Activated CD4-positive, alpha-beta T cell treated with anti-CD3 and anti-CD28 coated beads for 48 hours (primary cell): ENCODE results near the gene FAHD1.
"Not testable (repeated sequence)": the region's sequence is repeated elsewhere in the genome, so short reads cannot be mapped to it uniquely, and the experiment has no call there.

Experiments used
- DNase-seq: peaks from one replicate; pipeline ENCODE4 v3.0.0-alpha.2; 2020

Gene FAHD1

DNA sequence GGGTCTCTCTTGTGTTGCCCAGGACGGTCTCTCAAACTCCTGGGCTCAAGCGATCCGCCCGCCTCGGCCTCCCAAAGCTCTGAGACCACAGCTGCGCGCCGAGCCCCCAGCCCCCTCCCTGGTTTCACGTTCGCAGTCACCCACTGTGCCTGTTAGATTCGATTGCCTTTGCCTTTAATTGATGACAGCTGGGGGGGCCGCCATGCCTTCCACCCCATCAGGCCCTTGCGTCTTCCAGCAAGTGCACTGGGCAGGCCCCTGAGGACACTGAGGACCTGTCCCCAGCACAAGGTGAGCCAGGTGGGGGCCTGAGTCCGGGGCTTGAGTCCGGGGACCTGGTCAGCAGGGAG, 36.8 kb upstream of the FAHD1 start:
- DNase-seq: no peak

DNA sequence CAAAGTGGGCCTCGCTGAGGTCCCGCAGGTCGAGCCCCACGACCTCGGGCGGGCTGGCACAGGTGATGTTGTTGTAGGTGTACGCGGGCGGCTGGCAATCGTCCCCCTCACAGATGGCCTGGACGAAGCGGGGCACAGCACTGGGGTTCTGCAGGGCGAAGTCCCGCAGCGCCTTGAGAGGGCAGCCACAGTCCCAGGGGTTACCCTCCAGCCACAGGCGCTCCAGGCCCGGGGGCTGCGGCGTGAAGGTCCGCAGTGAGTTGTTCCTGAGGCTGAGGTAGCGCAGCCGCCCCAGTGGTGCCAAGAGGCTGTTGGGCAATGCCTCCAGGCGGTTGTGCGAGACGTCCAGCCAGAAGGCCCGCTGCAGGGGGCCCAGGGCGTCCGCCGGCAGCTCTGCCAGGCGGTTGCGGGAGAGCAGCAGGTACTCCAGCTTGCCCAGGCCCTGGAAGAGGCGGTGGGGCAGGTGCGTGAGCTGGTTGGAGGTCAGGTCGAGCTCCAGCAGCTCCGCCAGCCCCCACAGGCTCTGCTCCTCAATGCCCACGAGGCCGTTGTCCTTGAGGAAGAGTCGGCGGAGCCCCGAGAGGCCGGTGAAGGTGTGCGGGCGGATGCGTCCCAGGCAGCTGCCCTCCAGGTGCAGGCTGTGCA, 36.3 kb upstream of the FAHD1 start:
- no peak for DNase-seq

- DNase-seq: no peak
Observed at GRCh38 chr16:1791256-1791942, 35.6 kb upstream of the FAHD1 start.

DNA sequence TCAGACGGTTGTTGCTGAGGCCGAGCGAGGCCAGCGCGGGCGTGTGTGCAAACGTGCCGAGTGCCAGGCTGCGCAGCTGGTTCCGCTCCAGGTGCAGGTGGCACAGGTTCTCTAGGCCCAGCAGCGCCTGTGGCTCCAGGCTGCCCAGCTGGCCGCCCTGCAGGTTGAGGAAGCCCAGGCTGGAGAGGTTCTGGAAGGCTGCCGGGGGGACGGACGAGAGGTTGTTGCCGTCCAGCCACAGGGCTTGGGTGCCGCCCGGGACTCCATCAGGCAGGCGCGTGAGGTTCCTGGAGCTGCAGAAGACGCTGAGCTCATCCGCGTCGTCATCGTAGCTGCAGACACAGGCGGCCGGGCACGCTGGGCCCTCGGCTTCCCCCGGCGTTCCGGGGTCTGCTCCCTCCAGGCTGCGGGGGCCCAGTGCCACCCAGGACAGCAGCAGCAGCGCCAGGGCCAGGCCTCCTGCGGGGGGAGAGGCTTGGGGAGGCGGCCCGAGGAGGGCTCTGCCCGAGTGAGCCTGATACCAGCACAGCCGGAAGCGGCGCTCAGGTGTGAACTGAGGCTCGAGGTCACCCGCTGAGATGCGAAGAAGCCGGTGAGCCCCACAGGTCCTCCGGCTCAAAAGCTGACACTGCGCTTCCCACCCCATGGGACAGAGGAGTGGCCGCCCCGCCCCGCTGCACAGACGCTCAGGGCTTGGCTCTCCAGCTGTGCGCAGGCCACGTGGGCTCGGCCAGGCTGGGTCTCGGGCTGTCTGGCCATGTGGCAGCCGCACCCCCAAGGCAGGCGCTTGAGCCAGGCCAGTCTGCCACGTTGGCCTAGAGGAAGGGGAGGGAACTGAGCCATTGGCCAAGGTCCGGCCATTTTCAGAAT, 34.8 kb upstream of the FAHD1 start:
- no peak for DNase-seq

DNA sequence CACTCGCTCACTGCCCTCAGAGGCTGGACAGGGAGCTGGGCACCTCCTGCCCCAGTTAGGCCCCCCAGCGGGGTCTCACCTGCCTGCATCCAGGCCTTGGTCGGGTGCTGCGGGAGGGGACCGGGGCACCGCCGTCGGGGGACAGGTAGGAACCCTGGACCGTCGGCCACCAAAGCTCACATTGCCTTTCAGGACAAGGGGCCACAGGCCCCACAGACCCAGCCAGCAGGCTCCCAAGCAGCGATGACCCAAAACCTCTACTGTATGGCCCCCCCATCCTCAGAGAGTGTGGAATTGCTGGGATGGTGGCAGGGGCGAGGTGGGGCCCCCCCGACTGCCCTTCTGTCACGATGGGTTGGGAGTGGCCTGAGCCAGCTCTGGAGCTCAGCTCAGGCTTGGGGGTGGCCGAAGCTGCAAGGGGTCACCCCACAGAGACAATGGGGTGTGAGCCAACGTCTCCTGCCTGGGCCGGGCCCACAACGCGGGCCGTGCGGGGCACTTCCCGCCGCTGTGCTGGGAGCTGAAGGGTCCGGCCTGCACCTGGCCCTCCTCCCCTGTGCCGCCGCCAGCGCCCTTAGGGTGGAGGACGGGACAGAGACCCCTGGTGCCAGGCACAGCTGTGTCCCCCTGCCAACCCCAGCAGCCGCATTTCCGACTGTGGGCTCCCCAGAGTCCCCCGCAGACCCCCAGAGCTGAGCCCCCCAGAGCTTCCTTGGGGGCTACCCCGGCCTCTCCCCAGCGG, 34.0 kb upstream of the FAHD1 start:
- DNase-seq: no peak

GRCh38 chr16:1793578-1794220, 33.3 kb upstream of the FAHD1 start, which contains the start of gene IGFALS:
Gene IGFALS, minus strand, starts transcription at chr16:1793705. Its CDS starts 53 bp downstream, at chr16:1793652.
- no peak for DNase-seq

- DNase-seq: no peak
Observed at GRCh38 chr16:1794221-1794871, 32.7 kb upstream of the FAHD1 start.

DNA sequence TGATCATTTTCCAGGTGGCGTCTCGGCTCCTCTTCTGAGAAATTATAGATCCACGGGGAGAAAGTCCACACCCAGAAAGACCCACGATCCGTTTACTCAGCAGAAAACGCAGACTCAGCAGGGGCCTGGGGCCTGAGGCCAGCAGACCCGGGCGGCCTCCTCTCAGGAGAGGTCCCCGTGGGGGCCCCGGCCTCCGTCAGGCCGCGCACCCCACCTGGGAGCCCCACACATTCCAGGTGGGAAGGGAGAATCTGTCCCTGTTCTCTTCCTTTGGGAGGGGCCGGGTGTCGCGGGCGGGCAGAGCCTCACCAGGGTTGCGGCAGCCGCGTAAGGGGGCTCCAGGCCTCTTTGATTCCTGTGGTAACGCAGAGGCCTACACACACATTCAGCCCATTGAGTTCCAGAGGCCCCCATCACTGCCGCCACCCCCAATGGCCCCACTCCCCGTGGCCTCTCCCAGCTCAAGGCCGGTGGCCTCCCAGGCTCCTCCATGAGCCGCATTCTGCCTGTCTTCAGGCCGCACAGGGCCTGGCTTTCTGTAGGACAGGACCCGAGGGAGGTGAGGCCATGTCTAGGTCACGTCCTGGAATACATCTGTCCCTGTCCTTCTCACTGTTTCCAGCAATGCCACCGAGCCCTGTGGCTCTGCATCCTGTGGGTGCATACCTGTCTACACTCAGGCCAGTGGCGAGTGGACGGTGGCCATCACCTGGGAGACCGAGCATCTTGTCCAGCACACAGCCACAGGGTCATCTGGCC, 31.9 kb upstream of the FAHD1 start:
- DNase-seq: no peak

- not testable (repeated sequence) for DNase-seq
Observed at GRCh38 chr16:1799263-1799662, 27.7 kb upstream of the FAHD1 start.

DNA sequence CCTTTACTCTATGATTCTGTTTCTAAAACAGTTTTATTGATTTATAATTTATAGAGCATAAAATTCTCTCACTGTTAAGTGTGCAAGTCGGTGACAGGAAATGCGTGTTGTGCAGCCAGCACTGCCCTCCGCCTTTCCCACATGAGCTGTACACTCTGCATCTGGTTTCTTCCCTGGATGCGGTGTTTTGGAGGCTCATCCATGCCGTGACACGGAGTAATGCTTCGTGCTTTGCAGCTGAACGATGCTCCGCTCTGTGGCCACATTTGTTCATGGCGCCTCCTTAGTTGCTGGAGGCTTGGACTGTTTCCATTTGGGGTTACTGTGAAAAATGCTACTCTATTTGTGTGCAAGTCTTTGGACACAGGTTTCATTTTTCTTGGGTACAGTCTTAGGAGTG, 26.3 kb upstream of the FAHD1 start:
- no peak for DNase-seq

DNA sequence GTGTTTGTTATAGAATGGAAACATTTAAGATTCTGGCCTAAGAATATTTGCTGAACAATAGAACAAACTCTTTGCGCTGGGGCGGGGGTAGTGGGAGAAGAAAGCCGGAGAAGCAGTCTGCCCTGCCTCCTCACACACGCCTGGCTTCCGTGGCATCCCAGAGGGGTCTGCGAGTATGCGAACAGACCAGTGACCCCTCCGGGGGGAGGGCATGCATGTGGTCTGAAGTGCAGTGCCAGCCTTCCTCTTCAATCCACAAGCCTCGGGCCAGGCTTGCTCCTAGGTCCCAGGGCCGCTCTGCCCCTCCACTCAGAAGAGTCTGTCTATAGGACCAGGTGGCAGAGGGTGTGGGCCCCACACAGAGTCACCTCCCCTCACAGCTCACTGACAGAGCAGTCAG, 19.4 kb upstream of the FAHD1 start:
- no peak for DNase-seq

DNA sequence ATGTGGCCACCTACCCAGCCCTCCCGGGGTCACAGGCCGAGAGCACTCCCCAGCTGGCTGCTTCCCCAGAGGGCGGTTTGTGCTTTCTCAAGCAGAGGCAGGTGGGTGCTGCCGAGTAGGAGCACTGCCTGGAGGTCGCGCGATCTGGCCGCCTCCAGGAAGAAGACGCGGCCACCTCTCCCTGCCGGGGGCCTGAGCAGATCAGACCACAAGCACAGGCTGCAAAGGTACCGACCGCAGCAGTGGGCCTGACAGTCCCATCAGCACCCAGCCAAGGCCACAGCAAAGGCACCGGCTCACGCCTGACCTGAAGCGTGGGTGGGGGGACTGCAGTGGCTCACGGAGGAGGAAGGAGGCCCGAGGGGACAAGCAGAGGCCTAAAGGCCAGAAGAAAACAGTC, 18.3 kb upstream of the FAHD1 start:
- no peak for DNase-seq

GRCh38 chr16:1809281-1809801, 17.7 kb upstream of the FAHD1 start:
- DNase-seq: no peak

DNA sequence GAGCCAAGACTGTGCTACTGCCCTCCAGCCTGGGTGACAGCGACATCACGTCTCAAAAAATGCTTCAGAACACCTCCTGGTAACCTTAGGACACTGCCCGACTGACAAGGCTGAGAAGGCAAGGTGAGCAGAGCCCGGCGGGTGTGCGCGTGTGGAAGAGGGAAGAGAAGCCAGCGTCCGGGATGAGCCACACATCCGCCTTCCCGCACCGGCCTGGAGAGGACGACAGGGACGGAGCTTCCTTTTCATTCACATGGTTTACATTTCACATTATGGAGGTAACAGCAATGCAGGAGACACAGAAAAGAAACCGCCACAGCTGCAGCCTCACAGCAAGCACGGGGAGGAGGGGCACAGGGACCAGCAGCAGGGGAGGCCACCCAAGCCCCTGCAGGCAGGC, 16.9 kb upstream of the FAHD1 start:
- no peak for DNase-seq

GRCh38 chr16:1810536-1810935, 16.5 kb upstream of the FAHD1 start:
- DNase-seq: no peak

- peak; percentile 79 for DNase-seq
Observed at GRCh38 chr16:1812732-1813163, 14.3 kb upstream of the FAHD1 start.

- DNase-seq: no peak
Observed at GRCh38 chr16:1815461-1815860, 11.5 kb upstream of the FAHD1 start.

DNA sequence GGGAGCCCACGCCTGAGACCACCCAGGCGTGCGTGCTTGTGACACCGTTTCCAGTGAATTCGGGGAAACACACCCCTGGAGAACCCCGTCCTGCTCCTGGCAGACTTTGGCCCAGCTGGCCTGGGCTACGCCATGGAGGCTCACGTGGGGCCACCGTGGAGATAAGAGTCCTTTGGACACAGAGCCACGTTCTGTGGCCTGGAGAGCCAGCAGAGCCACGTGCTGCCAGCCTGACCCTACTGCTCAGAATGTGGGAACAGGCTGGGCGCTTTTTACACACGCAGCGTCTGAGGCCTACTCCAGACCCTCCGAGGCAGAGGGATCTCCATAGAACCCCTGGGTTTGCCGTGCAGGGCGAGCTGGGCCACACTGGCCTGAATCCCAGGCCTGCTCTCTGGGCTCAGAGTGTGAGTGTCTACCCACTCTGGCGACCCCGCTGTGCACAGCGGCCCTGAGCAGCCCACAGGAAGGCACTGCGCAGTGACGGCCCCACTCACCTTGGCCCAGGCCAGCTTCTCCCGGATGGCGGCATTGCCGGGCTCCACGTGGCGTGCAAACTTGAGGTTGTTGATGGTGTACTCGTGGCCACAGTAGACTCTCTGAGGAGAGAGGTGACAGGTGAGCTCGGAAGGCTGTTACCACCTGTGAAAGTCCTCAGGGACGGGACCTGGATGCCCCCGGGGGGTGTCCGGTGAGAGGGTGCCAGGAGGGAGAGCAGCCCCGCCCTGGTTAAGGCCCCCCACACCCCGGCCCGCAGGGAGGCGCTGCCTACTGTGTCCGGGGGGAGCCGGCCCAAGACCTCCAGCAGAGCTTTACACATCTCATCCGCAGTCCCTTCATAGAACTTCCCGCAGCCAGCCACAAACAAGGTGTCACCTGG, 10.4 kb upstream of the FAHD1 start:
- no peak for DNase-seq

GRCh38 chr16:1817276-1817589, 9.8 kb upstream of the FAHD1 start:
- DNase-seq: no peak

DNA sequence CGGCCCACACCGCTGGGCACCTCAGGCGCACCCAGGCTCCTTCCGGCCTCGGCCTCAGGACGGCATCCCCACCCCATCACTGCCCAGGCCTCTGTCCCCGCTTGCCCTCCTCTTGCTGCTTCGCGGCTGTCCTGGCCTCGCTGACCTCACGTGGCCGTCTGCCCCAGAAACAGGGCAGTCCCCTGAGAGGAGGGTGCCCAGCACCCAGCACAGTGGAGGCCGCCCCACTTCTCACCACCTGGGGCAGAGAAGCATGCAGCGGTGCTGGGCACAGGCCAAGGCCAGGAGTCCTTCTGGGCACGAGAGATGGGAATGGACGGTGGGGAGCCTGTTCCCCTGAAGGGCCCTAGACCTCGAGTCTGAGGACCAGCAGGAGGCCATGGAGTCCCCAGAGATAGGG, 9.3 kb upstream of the FAHD1 start:
- DNase-seq: no peak
